HG03520 (cell line): ENCODE data around the gene GNAZ.

Experiments
- ATAC-seq: cut with Tn5 transposase; IDR thresholded peaks from one replicate; pipeline ENCODE4 v1.9.1; 2021; ENCODE audit warnings: mild to moderate bottlenecking, moderate library complexity; ENCODE audit not compliant: unreplicated experiment

GNAZ gene

GRCh38 chr22:23090457-23090835, 20.1 kb downstream of the GNAZ start:
- no peak for ATAC-seq

GRCh38 chr22:23091760-23092159, 21.4 kb downstream of the GNAZ start:
- ATAC-seq = no peak

DNA sequence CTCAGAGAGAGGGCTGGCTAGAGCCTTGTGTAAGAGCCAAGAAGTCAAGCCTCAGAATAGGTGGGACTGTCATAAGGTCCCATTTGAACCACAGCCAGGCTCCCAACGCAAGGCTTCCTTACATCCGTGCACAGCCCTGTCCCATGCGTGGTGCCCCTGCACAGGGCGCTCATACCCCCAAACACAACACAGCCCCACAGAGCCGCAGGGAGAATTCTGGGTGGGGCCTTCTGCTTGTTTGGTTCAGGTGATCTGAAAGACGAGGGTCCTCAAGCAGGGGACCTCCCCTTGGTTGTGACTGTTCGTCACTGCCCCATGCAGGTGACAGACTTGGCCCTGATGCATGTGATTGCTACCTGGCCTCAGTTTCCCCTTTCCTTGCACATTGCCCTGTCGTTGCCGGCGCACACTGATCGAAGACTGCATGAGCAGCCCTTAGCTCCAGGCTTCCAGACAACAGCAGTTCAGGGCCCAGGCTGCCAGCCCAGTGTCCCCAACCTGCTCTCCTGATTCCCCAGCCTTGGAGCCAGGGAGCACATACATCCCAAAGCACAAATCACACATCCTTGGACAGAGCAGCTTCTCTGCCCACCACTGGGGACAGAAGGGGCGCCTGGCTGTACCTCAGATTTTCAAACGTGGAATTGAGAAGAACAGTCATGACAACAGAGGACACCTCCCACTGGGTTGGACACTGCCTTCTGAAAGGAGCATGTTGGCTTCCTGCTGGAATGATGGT, 22.1 kb downstream of the GNAZ start:
- no peak for ATAC-seq

- no peak for ATAC-seq
Observed at GRCh38 chr22:23093051-23093788, 22.9 kb downstream of the GNAZ start.

DNA sequence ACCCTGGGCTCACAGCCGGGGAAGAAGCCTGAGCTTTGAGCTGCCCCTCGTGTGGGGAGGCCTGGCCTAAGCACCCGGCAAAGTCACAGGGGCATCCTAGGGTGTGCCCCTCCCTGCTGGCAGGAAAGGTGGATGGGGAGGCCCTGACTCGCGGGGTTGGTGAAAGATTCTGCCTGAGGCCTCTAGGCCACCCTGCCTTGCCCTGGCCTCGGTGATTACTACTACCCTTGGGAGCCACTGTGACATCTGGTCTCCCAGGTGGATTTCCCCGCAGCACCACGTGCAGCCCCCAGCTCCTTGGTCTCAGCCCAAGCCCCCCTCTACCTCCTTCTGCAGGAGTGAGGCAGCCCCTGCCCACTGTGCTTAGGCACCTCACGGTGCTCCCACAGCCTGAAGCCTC, 23.9 kb downstream of the GNAZ start:
- no peak for ATAC-seq

GRCh38 chr22:23094695-23095681, 24.7 kb downstream of the GNAZ start:
- ATAC-seq = no peak

- no peak for ATAC-seq
Observed at GRCh38 chr22:23095733-23096342, 25.5 kb downstream of the GNAZ start.

DNA sequence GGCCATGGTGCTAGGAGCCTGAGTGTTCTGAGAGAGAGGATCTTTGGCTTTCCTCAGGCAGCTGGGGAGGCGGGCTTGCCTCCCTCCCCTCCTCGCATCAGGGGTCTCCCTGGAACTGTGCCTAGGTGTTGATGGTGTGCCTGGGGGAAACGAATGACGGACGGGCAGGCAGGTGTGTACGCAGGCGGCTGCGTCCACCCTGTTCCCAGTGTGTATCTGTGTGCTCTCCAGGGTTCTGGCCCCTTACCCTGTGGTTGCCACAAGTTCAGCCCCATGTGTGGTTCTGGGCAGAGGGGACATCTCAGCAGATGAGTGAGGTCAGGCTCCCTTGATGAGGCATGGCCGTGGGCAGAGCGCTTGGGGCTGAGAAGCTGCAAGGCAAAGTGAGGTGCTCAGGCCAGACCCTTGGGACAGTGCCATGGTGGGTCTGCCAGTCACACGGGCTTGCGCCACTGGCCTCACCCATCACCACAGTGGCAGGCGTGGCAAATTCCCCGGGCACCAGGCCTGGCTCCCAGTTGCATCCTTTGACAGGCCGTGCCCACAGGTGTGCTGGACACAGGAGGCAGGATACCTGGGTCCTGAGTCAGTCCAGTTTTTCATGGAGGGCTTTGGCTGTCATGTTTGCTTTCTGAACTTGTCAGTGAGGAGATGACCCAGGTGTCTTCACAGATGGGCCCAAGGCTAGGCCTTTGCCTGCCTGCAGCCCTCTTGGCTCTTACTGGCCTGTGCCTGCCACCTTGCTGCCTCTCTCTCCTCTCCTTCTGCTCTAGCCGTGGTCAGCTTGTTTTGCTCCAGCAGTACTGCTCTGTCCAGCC, 27.3 kb downstream of the GNAZ start:
- no peak for ATAC-seq

DNA sequence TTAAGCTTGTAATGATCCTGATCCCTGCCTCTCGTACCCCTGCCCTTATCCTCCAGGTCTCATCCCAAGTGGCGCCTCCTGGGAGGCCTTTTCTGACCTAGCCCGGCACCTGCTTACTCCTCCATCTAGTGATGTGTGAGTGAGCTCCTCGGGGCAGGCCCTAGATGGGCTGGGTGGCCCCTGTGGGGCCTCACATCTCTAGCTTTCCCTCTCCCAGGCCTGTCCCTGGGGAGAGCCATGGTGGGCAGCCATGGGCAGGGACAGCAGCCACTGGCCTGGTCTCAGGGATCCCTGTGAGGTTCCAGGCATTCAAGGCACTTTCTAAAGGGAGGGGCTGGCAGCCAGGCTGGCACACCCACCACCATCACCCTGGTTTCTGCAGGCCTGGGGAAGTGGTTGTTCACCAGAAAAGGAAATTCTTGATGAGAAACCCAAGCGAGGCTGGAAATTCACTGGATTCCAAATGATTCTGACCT, 27.9 kb downstream of the GNAZ start:
- no peak for ATAC-seq

DNA sequence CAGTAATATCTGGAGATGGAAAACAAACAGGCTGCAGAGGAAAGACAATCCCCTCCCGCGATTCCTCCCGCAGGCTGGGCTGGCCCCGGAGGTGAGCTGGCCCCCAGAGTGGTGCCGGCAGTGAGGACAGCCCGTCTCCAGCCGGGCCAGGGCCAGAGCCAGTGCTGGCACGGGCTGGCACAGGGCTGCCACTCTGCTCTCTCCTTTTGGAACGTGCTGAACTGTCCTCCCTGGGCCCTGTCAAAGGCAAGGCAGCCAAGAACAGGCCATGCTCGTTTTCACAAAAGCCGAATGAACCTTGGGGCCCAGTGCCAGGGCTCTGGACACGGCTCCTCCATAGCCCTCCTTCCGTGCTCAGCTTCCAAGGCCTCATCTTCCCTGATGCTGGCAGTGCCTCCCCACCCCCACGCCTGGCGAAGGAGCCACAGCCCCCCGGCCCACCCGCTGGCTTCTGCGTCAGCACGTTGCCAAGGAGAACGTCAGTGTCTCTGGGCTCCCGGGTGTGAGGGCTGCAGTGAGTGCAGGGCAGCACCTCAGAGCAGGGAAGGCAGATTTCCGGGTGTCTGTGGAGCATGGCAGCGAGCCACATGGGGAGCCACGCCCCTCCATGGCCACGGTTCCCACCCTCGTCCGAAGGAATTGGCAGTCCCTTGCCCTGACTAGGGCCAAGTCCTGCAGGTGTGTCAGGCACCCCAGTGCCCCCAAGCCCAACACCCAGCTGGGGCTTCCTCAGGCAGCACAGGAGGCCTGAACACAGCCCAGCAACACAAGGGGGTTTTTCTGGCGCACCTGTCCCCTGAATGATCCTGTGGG, 28.6 kb downstream of the GNAZ start:
- no peak for ATAC-seq

- ATAC-seq = no peak
Observed at GRCh38 chr22:23099531-23099804, 29.1 kb downstream of the GNAZ start.

DNA sequence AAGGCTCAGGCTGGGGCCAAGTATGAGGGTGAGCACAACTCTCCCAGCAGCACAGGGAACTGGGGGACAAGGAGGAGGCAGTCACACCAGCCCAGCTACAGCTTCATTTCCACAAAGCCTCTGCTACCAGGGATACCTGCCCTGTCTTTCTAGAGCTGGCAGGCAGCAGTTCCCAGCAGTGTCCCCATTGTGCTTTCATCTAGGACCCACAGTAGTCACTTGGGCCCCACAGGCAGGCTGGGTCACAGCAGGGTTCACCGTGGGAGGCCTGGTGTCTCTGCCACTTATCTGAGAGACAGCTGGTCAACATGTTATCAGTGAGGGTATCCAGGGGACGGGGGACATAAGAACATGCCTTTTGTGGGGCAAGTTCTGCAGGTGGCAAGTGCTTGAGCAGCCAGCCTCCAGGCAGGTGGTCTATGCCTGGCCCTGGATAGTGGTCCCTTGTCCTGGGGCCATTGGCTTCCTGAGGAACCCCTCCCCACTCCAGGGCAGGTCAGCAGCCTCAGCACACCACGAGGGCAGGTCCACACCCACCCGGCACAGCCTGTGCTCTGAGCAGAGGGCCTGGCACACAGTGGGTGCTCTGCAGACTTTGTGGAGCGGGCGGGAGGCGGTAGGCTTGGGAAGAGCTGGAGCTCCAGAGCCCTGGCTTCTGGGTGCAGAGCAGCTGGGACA, 29.9 kb downstream of the GNAZ start:
- no peak for ATAC-seq

GRCh38 chr22:23101524-23101923, 31.2 kb downstream of the GNAZ start:
- ATAC-seq = no peak

- no peak for ATAC-seq
Observed at GRCh38 chr22:23102002-23102655, 31.8 kb downstream of the GNAZ start.

- ATAC-seq = no peak
Observed at GRCh38 chr22:23102776-23103175, 32.5 kb downstream of the GNAZ start.

DNA sequence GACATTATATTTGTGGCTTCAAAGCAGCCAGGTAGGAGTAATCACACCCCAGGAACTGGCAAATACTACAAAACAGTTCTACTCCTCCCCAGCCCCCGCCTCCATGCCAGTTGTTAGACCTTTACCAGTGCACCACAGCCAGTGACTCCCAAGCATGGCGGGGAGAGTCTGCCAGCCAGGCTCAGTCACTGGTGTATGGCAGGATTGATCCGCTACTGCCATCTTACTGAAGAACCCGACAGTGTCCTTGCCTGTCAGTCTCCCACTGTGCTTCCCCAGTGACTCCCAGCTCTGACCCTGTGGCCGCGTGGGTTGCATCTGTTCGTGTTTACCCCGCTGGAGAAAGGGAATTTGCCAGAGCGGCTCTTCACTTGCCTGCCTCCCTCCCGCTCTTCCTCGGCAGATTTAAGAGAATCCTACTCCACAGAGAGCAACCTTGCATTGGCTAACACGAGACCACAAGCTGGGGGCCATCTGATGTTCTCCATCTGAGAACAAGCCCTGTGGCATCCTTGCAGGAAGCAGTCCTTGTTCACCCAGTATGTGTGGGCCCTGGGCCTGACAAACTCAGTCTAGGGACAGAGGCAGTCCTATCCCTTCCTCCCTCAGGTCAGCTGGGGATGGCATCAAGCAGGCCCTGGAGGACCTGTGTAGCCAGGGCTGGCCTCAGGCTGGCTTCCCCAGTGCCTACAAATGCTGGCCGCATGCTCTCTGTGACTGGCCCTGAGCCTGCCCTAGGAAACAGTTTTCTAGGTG, 33.1 kb downstream of the GNAZ start:
- ATAC-seq = no peak

DNA sequence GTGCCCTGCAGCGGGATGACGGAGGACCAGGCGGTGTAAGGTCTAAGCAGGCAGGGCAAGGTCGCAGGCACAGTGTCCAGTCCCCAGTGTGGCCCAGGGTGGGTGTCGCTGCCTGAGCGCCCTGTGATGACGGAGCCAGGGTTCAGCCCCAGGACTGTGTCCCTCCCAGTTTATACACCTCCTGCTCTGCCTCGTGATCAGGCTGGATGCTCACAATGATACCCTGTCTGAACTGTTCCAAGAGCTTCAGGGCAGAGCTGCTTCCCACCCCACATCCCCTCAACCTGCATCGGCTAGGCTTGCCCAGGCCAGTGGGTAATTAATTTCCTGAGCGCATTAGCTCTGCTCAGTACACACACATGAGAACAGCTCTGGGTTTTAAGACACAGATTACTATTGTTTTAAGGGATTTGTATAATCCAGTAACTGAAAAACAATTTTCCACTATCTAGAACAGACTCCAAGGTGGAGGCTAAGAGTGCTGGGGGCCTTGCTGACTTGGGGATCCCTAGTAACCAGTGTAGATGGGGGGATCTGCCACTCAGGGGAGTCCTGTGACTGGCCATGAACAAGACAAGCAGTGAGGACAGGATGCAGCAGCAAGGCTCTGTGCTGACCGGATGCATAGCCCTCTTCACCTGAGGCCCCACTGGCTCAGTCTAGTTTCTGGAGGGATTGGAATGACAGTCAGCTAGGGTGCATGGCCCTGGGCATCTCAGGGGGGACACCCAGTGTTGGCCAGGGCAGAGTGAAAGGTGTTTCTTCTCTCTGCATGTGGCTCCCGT, 34.1 kb downstream of the GNAZ start:
- ATAC-seq = no peak
